IPS-18c (cell line): ENCODE results near the gene PUS7.
"Not testable (repeated sequence)": the region's sequence is repeated elsewhere in the genome, so short reads cannot be mapped to it uniquely, and the experiment has no call there.

Experiments
- H3K4me3 ChIP-seq: 2 replicates; pipeline ENCODE4 v1.7.0; 2013; ENCODE audit warnings: low read depth, mild to moderate bottlenecking, low read length, moderate library complexity; ENCODE audit not compliant: insufficient read depth
- H3K9me3 ChIP-seq: one replicate; pipeline ENCODE4 v1.6.1; 2013; ENCODE audit warnings: mild to moderate bottlenecking, low read length, moderate library complexity; ENCODE audit not compliant: control insufficient read depth, insufficient read depth

PUS7 gene

GRCh38 chr7:105515610-105516009 lies 6.5 kb downstream of the PUS7 start:
- not testable (repeated sequence) for H3K4me3 ChIP-seq, H3K9me3 ChIP-seq

GRCh38 chr7:105512926-105513526 lies 9.0 kb downstream of the PUS7 start:
- no peak overlapping the region for H3K4me3 ChIP-seq
- H3K9me3 ChIP-seq, result no peaks in the 10 kb centered on the region

- Histone ChIP-seq H3K4me3 (no peak overlapping the region), H3K9me3 (no peaks in the 10 kb centered on the region)
These were observed 9.7 kb downstream of the PUS7 start for GRCh38 chr7:105512415-105512814.

GRCh38 chr7:105502173-105502572 lies 19.9 kb downstream of the PUS7 start:
- Histone ChIP-seq H3K9me3 (no peaks in the 10 kb centered on the region), H3K4me3 (no peak overlapping the region)

- no peaks in the 10 kb centered on the region for H3K9me3 ChIP-seq
- H3K4me3 ChIP-seq, result no peak overlapping the region
These were observed 25.1 kb downstream of the PUS7 start for GRCh38 chr7:105497016-105497415.

GRCh38 chr7:105496521-105496920 lies 25.6 kb downstream of the PUS7 start:
- no peaks in the 10 kb centered on the region for H3K9me3 ChIP-seq
- no peak overlapping the region for H3K4me3 ChIP-seq

- no peak overlapping the region for H3K4me3 ChIP-seq
These were observed 28.2 kb downstream of the PUS7 start for GRCh38 chr7:105493923-105494315.

GRCh38 chr7:105493196-105493922 lies 28.7 kb downstream of the PUS7 start:
- no peak overlapping the region for H3K4me3 ChIP-seq
- H3K9me3 ChIP-seq, result no peaks in the 10 kb centered on the region

More at GRCh38 chr7:105493923-105494315, 28.2 kb downstream of the PUS7 start:
- H3K9me3 ChIP-seq, result no peaks in the 10 kb centered on the region

- H3K4me3 ChIP-seq, result no peak overlapping the region
These were observed 32.7 kb downstream of the PUS7 start for GRCh38 chr7:105489409-105489808.

GRCh38 chr7:105487579-105488571 lies 34.2 kb downstream of the PUS7 start:
- H3K4me3 ChIP-seq, result no peak overlapping the region
- no peaks in the 10 kb centered on the region for H3K9me3 ChIP-seq

More at GRCh38 chr7:105489409-105489808, 32.7 kb downstream of the PUS7 start:
- no peaks in the 10 kb centered on the region for H3K9me3 ChIP-seq

GRCh38 chr7:105480931-105481330 lies 41.1 kb downstream of the PUS7 start:
- Histone ChIP-seq H3K9me3 (no peaks in the 10 kb centered on the region), H3K4me3 (no peak overlapping the region)

- Histone ChIP-seq H3K9me3 (no peaks in the 10 kb centered on the region), H3K4me3 (no peak overlapping the region)
These were observed 43.5 kb downstream of the PUS7 start for GRCh38 chr7:105478606-105479005.

- Histone ChIP-seq H3K9me3 (no peaks in the 10 kb centered on the region), H3K4me3 (no peak overlapping the region)
These were observed 44.2 kb downstream of the PUS7 start for GRCh38 chr7:105477908-105478307.

- Histone ChIP-seq H3K9me3 (no peaks in the 10 kb centered on the region), H3K4me3 (no peak overlapping the region)
These were observed 48.0 kb downstream of the PUS7 start for GRCh38 chr7:105474045-105474444.

- Histone ChIP-seq H3K4me3 (no peak overlapping the region), H3K9me3 (no peaks in the 10 kb centered on the region)
These were observed 48.9 kb downstream of the PUS7 start for GRCh38 chr7:105473163-105473562.

- H3K4me3 ChIP-seq, result no peak overlapping the region
- H3K9me3 ChIP-seq, result no peaks in the 10 kb centered on the region
These were observed 51.2 kb downstream of the PUS7 start for GRCh38 chr7:105470846-105471245.

GRCh38 chr7:105470090-105470489 lies 52.0 kb downstream of the PUS7 start:
- Histone ChIP-seq H3K4me3 (no peak overlapping the region), H3K9me3 (no peaks in the 10 kb centered on the region)
